MCF 10A (cell line): ENCODE data around the gene HSD17B14. TPM values are rescaled to one million over a fixed set of nuclear protein-coding genes. Genes with fewer than 3 reads are reported as not detected.
"Not testable (repeated sequence)": the region's sequence is repeated elsewhere in the genome, so short reads cannot be mapped to it uniquely, and the experiment has no call there.

Experiments used
- BruUV-seq: library from RNA; stranded (reverse); fragments of 400-500 nt; replicated peaks from 2 replicates; lab custom pipeline; 2021; lab: Mats Ljungman, UMichigan
- CTCF ChIA-PET: fragments of 300-600 bp; sonication (Branson Sonifier 250); formaldehyde crosslinking; extraction: SDS; loops from one replicate; lab custom pipeline; 2021; ENCODE audit warnings: antibody characterized with exemption, inconsistent platforms; lab: Yijun Ruan, JAX
- POLR2A ChIA-PET: fragments of 300-600, 350-650 bp; sonication (Branson Sonifier 250); formaldehyde crosslinking; extraction: SDS; loops from one replicate; lab custom pipeline; 2020; ENCODE audit warnings: antibody characterized with exemption, inconsistent platforms; lab: Yijun Ruan, JAX
- DNase-seq: peaks from one replicate; pipeline ENCODE4 v3.0.0-alpha.2; 2018; ENCODE audit not compliant: unreplicated experiment
- H3K27ac Mint-ChIP-seq: one replicate; pipeline ENCODE4 v1.8.0; 2022; ENCODE audit warnings: mild to moderate bottlenecking, low read depth, mixed read lengths; ENCODE audit not compliant: unreplicated experiment
- H3K27me3 Mint-ChIP-seq: one replicate; pipeline ENCODE4 v1.8.0; 2022; ENCODE audit warnings: mixed read lengths; ENCODE audit not compliant: insufficient read depth, unreplicated experiment
- H3K36me3 Mint-ChIP-seq: one replicate; pipeline ENCODE4 v1.8.0; 2022; ENCODE audit warnings: mild to moderate bottlenecking, moderate library complexity, mixed read lengths; ENCODE audit not compliant: insufficient read depth, unreplicated experiment
- H3K4me1 Mint-ChIP-seq: one replicate; pipeline ENCODE4 v1.8.0; 2022; ENCODE audit warnings: mixed read lengths; ENCODE audit not compliant: insufficient read depth, unreplicated experiment
- H3K4me3 Mint-ChIP-seq: one replicate; pipeline ENCODE4 v1.8.0; 2022; ENCODE audit warnings: mild to moderate bottlenecking, moderate library complexity, mixed read lengths; ENCODE audit not compliant: unreplicated experiment
- H3K9me3 Mint-ChIP-seq: one replicate; pipeline ENCODE4 v1.8.0; 2022; ENCODE audit warnings: mixed read lengths; ENCODE audit not compliant: unreplicated experiment
- intact Hi-C: fragments of 100-400 bp; cut with micrococcal nuclease; formaldehyde crosslinking; loops from 2 replicates; pipeline ENCODE4 v1.14.1; 2022
- total RNA-seq: library from RNA; stranded (reverse); gene quantifications from 2 replicates; pipeline ENCODE4 v1.2.3, GENCODE V29; 2022
- TF ChIP-seq, protein P1 (sequence below): fragments of 200-600 bp; IDR thresholded peaks from one replicate; pipeline ENCODE4 v1.8.0; 2022; ENCODE audit warnings: antibody characterized with exemption, mild to moderate bottlenecking; ENCODE audit not compliant: unreplicated experiment

The HSD17B14 gene
- total RNA-seq, 1 experiment from 2014 or later: 0.26 TPM

DNA sequence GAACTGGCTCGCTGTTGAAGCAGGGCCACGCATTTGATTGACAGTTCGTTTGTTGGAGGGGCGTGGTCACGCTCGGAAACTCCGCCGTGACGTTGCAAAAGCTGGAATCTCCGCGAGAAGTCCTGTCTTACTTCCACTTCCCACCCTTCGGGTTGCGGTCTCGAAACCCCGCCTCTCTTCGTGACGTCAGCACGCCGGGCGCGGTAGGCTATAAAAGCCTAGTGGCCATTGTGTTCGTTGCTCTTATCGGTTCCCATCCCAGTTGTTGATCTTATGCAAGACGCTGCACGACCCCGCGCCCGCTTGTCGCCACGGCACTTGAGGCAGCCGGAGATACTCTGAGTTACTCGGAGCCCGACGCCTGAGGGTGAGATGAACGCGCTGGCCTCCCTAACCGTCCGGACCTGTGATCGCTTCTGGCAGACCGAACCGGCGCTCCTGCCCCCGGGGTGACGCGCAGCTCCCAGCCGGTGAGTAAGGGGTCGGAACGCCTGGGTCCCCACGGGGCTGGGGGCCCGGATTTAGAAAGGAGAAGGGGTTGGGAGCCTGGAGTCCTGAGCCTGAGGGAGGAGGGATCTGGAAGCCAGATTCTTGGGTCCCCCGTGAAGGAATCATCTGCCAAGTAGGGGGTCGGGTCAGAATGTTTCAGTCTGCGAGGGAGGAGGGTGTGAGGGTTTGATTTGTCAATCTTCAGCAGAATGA lies 36.0 kb upstream of the HSD17B14 start, which contains the start of gene PPP1R15A:
TSS of gene PPP1R15A (plus strand) at position 240 of the 702 bp plus-strand sequence. CDS start 813 bp downstream, outside the sequence.
- CTCF ChIA-PET: interaction anchor here (0.7 to 1.2 kb wide), 4 partner anchors 27 to 106 kb away, joined by 3 to 4 read pairs (median 4); no protein-coding TSS in a partner anchor
- H3K27me3 Mint-ChIP-seq: no peaks in the 10 kb centered on the region
- H3K4me3 Mint-ChIP-seq: peak within 1 kb of the TSS; percentile 98
- H3K9me3 Mint-ChIP-seq: no peaks in the 10 kb centered on the region
- no TSS peak for BruUV-seq
- TF ChIP-seq, protein P1, sequence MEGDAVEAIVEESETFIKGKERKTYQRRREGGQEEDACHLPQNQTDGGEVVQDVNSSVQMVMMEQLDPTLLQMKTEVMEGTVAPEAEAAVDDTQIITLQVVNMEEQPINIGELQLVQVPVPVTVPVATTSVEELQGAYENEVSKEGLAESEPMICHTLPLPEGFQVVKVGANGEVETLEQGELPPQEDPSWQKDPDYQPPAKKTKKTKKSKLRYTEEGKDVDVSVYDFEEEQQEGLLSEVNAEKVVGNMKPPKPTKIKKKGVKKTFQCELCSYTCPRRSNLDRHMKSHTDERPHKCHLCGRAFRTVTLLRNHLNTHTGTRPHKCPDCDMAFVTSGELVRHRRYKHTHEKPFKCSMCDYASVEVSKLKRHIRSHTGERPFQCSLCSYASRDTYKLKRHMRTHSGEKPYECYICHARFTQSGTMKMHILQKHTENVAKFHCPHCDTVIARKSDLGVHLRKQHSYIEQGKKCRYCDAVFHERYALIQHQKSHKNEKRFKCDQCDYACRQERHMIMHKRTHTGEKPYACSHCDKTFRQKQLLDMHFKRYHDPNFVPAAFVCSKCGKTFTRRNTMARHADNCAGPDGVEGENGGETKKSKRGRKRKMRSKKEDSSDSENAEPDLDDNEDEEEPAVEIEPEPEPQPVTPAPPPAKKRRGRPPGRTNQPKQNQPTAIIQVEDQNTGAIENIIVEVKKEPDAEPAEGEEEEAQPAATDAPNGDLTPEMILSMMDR: no peak
- POLR2A ChIA-PET: interaction anchor here (0.5 to 5.4 kb wide), 52 partner anchors 8 to 1741 kb away, joined by 3 to 54 read pairs (median 4); partner anchors contain the start of genes BAX, BCAT2, DHDH and FTL
- peak within 1 kb of the TSS; percentile 100 for H3K27ac Mint-ChIP-seq
- peaks cover 38% of the 10 kb centered on the region for H3K4me1 Mint-ChIP-seq
- intact Hi-C loops: no loop called here
- DNase-seq: peak; percentile 99
- H3K36me3 Mint-ChIP-seq: peaks cover 55% of the 10 kb centered on the region

DNA sequence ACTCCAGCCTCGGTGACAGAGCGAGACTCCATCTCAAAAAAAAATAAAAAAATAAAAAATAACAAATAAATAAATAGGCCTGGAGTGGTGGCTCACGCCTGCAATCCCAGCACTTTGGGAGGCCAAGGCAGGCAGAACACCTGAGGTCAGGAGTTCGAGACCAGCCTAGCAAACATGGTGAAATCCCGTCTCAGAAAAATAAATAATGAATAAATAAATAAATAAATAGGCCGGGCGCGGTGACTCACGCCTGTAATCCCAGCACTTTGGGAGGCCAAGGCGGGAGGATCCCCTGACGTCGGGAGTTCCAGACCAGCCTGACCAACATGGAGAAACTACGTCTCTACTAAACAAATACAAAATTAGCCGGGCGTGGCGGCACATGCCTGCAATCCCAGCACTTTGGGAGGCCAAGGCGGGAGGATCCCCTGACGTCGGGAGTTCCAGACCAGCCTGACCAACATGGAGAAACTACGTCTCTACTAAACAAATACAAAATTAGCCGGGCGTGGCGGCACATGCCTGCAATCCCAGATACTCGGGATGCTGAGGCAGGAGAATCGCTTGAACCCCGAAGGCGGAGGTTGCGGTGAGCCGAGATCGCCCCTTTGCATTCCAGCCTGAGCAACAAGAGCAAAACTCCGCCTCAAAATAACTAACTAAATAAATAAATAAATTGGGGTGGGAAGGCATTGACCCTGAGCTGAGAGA lies 35.3 kb upstream of the HSD17B14 start:
- POLR2A ChIA-PET: interaction anchor here (0.5 to 5.4 kb wide), 45 partner anchors 9 to 722 kb away, joined by 3 to 54 read pairs (median 4); partner anchors contain the start of genes BAX, BCAT2, DHDH and FTL
- H3K27me3 Mint-ChIP-seq, intact Hi-C loops, BruUV-seq, H3K9me3 Mint-ChIP-seq, DNase-seq: not testable (repeated sequence)
- Mint-ChIP-seq H3K36me3 (peaks cover 48% of the 10 kb centered on the region), H3K4me1 (peaks cover 38% of the 10 kb centered on the region), H3K4me3 (peak overlapping the region; percentile 98), H3K27ac (peak overlapping the region; percentile 100)
- CTCF ChIA-PET: interaction anchor here (0.7 to 1.2 kb wide), 4 partner anchors 29 to 107 kb away, joined by 3 to 4 read pairs (median 4); no protein-coding TSS in a partner anchor

DNA sequence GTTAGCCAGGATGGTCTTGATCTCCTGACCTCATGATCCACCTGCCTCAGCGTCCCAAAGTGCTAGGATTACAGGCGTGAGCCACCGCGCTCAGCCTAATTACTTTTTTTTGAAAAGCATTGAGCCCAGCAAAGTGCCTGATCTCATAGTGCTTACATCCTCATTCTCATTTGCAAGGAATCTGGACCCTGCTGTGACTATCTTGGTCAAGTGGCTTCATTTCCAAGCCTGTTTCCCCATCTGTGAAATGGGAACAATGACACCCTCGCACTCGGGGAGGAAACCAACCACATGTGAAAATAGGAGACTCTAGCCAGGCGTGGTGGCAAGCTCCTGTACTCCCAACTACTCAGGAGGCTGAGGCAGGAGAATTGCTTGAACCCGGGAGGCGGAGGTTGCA lies 33.8 kb upstream of the HSD17B14 start:
- peaks cover 32% of the 10 kb centered on the region for H3K36me3 Mint-ChIP-seq
- no peaks in the 10 kb centered on the region for H3K27me3 Mint-ChIP-seq
- TF ChIP-seq, protein P1: no peak
- intact Hi-C loops: no loop called here
- no peak overlapping the region for H3K27ac Mint-ChIP-seq
- CTCF ChIA-PET: interaction anchor here (0.6 to 0.7 kb wide), 4 partner anchors 20 to 238 kb away, joined by 3 read pairs; no protein-coding TSS in a partner anchor
- no peaks in the 10 kb centered on the region for H3K9me3 Mint-ChIP-seq
- DNase-seq: no peak
- H3K4me3 Mint-ChIP-seq: no peak overlapping the region
- H3K4me1 Mint-ChIP-seq: peaks cover 26% of the 10 kb centered on the region
- POLR2A ChIA-PET: no interaction called here
- BruUV-seq: no TSS peak

DNA sequence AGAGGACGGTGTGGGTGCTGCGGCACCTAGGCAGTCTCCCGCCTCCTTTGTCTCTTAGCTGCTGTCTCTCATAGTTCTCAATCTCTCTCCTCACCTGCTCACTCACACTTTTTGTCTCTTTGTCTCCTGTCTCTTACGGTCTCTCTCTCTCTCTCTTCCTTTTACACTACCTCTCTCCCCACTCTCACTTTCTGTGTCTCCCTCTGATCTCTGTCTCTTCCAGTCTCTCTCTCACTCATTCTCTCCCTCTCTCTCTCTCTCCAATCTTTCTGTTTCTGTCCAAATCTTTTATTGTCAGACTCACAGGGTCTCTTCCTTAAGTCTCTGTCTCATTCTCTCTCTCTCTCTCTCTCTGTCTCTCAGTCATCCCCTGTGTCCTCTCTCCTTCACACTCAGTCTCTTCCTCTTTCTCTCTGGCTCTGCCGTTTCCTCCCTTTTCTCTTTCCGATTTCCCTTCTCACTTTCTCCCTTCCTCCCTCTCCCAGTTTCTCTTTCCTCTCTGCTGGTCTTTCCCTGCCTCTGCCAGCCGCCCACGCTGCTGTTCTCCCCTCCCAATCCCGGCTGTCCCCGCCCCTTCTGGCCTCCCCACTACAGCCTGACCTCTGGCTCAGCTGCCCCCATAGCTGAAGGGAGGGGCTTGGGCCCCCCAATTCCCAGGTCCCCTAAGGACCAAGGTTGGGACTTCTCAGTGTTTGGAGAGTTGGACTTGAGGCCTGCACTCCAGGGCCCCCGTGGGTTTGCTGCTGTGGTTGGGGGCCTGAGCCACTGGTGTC lies 32.0 kb upstream of the HSD17B14 start, which contains the start of gene PLEKHA4:
TSS of gene PLEKHA4 (minus strand) at position 504 of the 773 bp plus-strand sequence. CDS start 997 bp downstream, outside the sequence.
- no TSS peak for BruUV-seq
- H3K9me3 Mint-ChIP-seq: no peaks in the 10 kb centered on the region

More for the DNA sequence above, 32.0 kb upstream of the HSD17B14 start, which contains the start of gene PLEKHA4:
- POLR2A ChIA-PET: interaction anchor here (0.5 to 1.2 kb wide), 2 partner anchors 86 to 97 kb away, joined by 3 to 4 read pairs; partner anchors contain the start of genes BAX and FTL
- peaks cover 13% of the 10 kb centered on the region for H3K4me1 Mint-ChIP-seq
- DNase-seq: peak; percentile 67
- intact Hi-C loops: no loop called here
- TF ChIP-seq, protein P1: no peak
- CTCF ChIA-PET: interaction anchor here (0.6 to 1.6 kb wide), 2 partner anchors 23 to 26 kb away, joined by 4 to 6 read pairs; no protein-coding TSS in a partner anchor
- H3K36me3 Mint-ChIP-seq: peaks cover 15% of the 10 kb centered on the region
- peak within 1 kb of the TSS; percentile 93 for H3K27ac Mint-ChIP-seq
- H3K4me3 Mint-ChIP-seq: peak within 1 kb of the TSS; percentile 71
- no peaks in the 10 kb centered on the region for H3K27me3 Mint-ChIP-seq
